HG02981 (cell line): ENCODE results near the gene TRIM69.
"Not testable (repeated sequence)": the region's sequence is repeated elsewhere in the genome, so short reads cannot be mapped to it uniquely, and the experiment has no call there.

Experiments
- ATAC-seq: cut with Tn5 transposase; IDR thresholded peaks from one replicate; pipeline ENCODE4 v1.9.1; 2021; ENCODE audit warnings: mild to moderate bottlenecking, moderate library complexity; ENCODE audit not compliant: unreplicated experiment

Gene TRIM69

GRCh38 chr15:44736181-44736765 lies at the start of gene TRIM69:
TSS of gene TRIM69 (plus strand) at chr15:44736528. CDS start at chr15:44736705, 177 bp downstream.
- no peak for ATAC-seq

GRCh38 chr15:44689318-44689717 lies 47.0 kb upstream of the TRIM69 start:
- ATAC-seq, result not testable (repeated sequence)

- ATAC-seq, result not testable (repeated sequence)
These were observed 46.1 kb upstream of the TRIM69 start for GRCh38 chr15:44690245-44690644.

- no peak for ATAC-seq
These were observed 43.7 kb upstream of the TRIM69 start for GRCh38 chr15:44692659-44693058.

GRCh38 chr15:44694416-44694815 lies 41.9 kb upstream of the TRIM69 start:
- ATAC-seq, result no peak

GRCh38 chr15:44695294-44695693 lies 41.0 kb upstream of the TRIM69 start:
- no peak for ATAC-seq

GRCh38 chr15:44697014-44697413 lies 39.3 kb upstream of the TRIM69 start:
- no peak for ATAC-seq

- ATAC-seq, result no peak
These were observed 37.7 kb upstream of the TRIM69 start for GRCh38 chr15:44698641-44699040.

GRCh38 chr15:44700676-44701075 lies 35.7 kb upstream of the TRIM69 start:
- not testable (repeated sequence) for ATAC-seq

GRCh38 chr15:44705986-44706385 lies 30.3 kb upstream of the TRIM69 start:
- no peak for ATAC-seq

GRCh38 chr15:44706401-44706800 lies 29.9 kb upstream of the TRIM69 start:
- ATAC-seq, result no peak

- no peak for ATAC-seq
These were observed 29.2 kb upstream of the TRIM69 start for GRCh38 chr15:44706946-44707636.

GRCh38 chr15:44710236-44711095 lies 25.9 kb upstream of the TRIM69 start:
- ATAC-seq, result no peak

- peak; percentile 83 for ATAC-seq
These were observed 25.1 kb upstream of the TRIM69 start, which contains the start of the genes B2M and PATL2 for GRCh38 chr15:44711096-44711742. TSS of gene B2M (plus strand) at chr15:44711517. CDS start at chr15:44711547, 30 bp downstream. TSS of gene PATL2 (minus strand) at chr15:44711323. CDS start at chr15:44676490, 34,833 bp downstream.

- peak; percentile 8 for ATAC-seq
These were observed 24.5 kb upstream of the TRIM69 start for GRCh38 chr15:44711743-44712345.

- ATAC-seq, result no peak
These were observed 23.9 kb upstream of the TRIM69 start for GRCh38 chr15:44712346-44713005.

- no peak for ATAC-seq
These were observed 23.0 kb upstream of the TRIM69 start for GRCh38 chr15:44713006-44713966.

- no peak for ATAC-seq
These were observed 21.1 kb upstream of the TRIM69 start for GRCh38 chr15:44715142-44715796.
